Measurements from ENCODE around the gene RHEBL1. TPM values are rescaled to one million over a fixed set of nuclear protein-coding genes. Genes with fewer than 3 reads are reported as not detected.

RHEBL1 gene
- total and polyA plus RNA-seq, 2 of the 8 experiments (the other 6 are each of a cell fraction or from before 2014, with no cell fraction given): 7.5 to 9.4 TPM

GRCh38 chr12:49098703-49099102 lies 28.9 kb upstream of the RHEBL1 start:
- DNase-seq (ENCODE audit: low read depth in 1 of 2, low spot score in 2 of 2): no peak

More at GRCh38 chr12:49098703-49099102, 28.9 kb upstream of the RHEBL1 start:
- Histone ChIP-seq H3K4ac (replicated peaks; ENCODE audit: insufficient read length, low read depth, low read length) (no peak overlapping the region), H3K4me3 (ENCODE audit: extremely low read depth in 1 of 4, insufficient read depth in 2 of 4, low read depth in 3 of 4, low read length in 4 of 4) (no peak overlapping the region), H3K9me3 (ENCODE audit: insufficient read depth in 2 of 2, low read depth in 1 of 2, low read length in 1 of 2) (no peaks in the 10 kb centered on the region), H3K27me3 (replicated peaks in 1 of 4; ENCODE audit: control insufficient read depth in 3 of 4, extremely low read depth in 1 of 4, insufficient read depth in 3 of 4, low read length in 3 of 4) (peaks cover 9 to 17% (median 16%) of the 10 kb centered on the region in 4 experiments), H3K27ac (ENCODE audit: low read depth, low read length) (no peak overlapping the region), H2AFZ (ENCODE audit: low read length) (no peak overlapping the region), H2AK5ac (ENCODE audit: low read depth, low read length) (no peak overlapping the region), H3K18ac (ENCODE audit: extremely low read depth, low read length) (no peak overlapping the region), H3K23me2 (ENCODE audit: low read depth, low read length) (peaks cover 6% of the 10 kb centered on the region), H2BK12ac (ENCODE audit: low read depth, low read length) (no peak overlapping the region), H3K4me1 (replicated peaks in 1 of 4; ENCODE audit: control insufficient read depth in 3 of 4, insufficient read depth in 4 of 4, low read length in 3 of 4) (peaks cover 0 to 9% (median 7%) of the 10 kb centered on the region in 4 experiments; a peak in 4 of 7 replicates), H3K14ac (ENCODE audit: insufficient read length) (no peak overlapping the region), H2BK5ac (ENCODE audit: low read depth, low read length) (no peak overlapping the region), H3K79me1 (ENCODE audit: low read depth, low read length) (no peaks in the 10 kb centered on the region), H4K5ac (ENCODE audit: insufficient read length, low read depth, low read length) (no peak overlapping the region), H3K36me3 (ENCODE audit: control insufficient read depth in 2 of 4, insufficient read depth in 4 of 4, low read length in 3 of 4) (peaks cover 10 to 29% (median 20%) of the 10 kb centered on the region in 4 experiments; a peak in 6 of 8 replicates), H2BK120ac (replicated peaks; ENCODE audit: low read depth, low read length) (no peak overlapping the region), H3K79me2 (ENCODE audit: control insufficient read depth in 1 of 2, insufficient read depth in 2 of 2, low read length in 2 of 2) (no peaks in the 10 kb centered on the region), H3K56ac (replicated peaks; ENCODE audit: insufficient read length, low read depth, low read length) (no peak overlapping the region), H4K20me1 (replicated peaks in 1 of 2; ENCODE audit: control insufficient read depth in 1 of 2, insufficient read depth in 2 of 2, low read length in 2 of 2) (peaks cover under 1 to 2% of the 10 kb centered on the region in 2 experiments), H4K8ac (ENCODE audit: extremely low read depth, insufficient read depth, low read length) (no peak overlapping the region), H3K9ac (replicated peaks in 1 of 4; ENCODE audit: extremely low read depth in 1 of 4, low read depth in 3 of 4, low read length in 3 of 4) (no peak overlapping the region), H2BK20ac (ENCODE audit: low read length) (no peak overlapping the region), H3K23ac (ENCODE audit: insufficient read length) (no peak overlapping the region), H2BK15ac (ENCODE audit: low read length) (no peak overlapping the region), H3K4me2 (ENCODE audit: insufficient read depth in 1 of 2, low read depth in 2 of 2, low read length in 2 of 2) (no peak overlapping the region), H4K91ac (replicated peaks; ENCODE audit: insufficient read length, low read length) (no peak overlapping the region)
- TF ChIP-seq SAP30 (IDR thresholded peaks at IDR 0.05; ENCODE audit: insufficient read depth, insufficient replicate concordance, low read length): no peak
- TF ChIP-seq EP300 (IDR thresholded peaks at IDR 0.05; ENCODE audit: borderline replicate concordance in 1 of 2, low read depth in 2 of 2, low read length in 2 of 2): no peak
- no peak for TF ChIP-seq HDAC2 (IDR thresholded peaks at IDR 0.05; ENCODE audit: borderline replicate concordance in 1 of 2, low read depth in 2 of 2, low read length in 2 of 2)
- TF ChIP-seq SP1 (IDR thresholded peaks at IDR 0.05; ENCODE audit: low read depth, low read length): no peak
- no peak for TF ChIP-seq TAF7 (optimal IDR thresholded peaks at IDR 0.05; ENCODE audit: borderline replicate concordance, low read depth, low read length)
- no peak for TF ChIP-seq JUN (IDR thresholded peaks at IDR 0.05; ENCODE audit: low read depth, low read length)
- no peak for TF ChIP-seq ASH2L (IDR thresholded peaks at IDR 0.05; ENCODE audit: low read length)
- no peak for TF ChIP-seq MAFK (IDR thresholded peaks at IDR 0.05; ENCODE audit: low read depth, low read length)
- TF ChIP-seq EGR1 (IDR thresholded peaks at IDR 0.05; ENCODE audit: borderline replicate concordance, low read depth, low read length): no peak
- no peak for TF ChIP-seq KDM5A (IDR thresholded peaks at IDR 0.05; ENCODE audit: low read length)
- no peak for TF ChIP-seq TCF12 (IDR thresholded peaks at IDR 0.05; ENCODE audit: low read depth, low read length)
- TF ChIP-seq GTF2F1 (IDR thresholded peaks at IDR 0.05; ENCODE audit: borderline replicate concordance, low read depth, low read length): no peak
- CTCF ChIA-PET (ENCODE audit: partially characterized antibody): interaction anchor here (0.6 to 16.2 kb wide), 24 partner anchors 11 to 478 kb away, joined by 3 to 235 read pairs (median 4); partner anchors contain the start of genes LMBR1L, RHEBL1 and TUBA1B
- no peak for FAIRE-seq
- 81% methylated on average over 1 of the region's 2 CpGs; no CpG with 5 or more reads in 1 of the 2 experiments for WGBS, 2 experiments (ENCODE audit: extremely low coverage in 1 of 2, insufficient coverage in 1 of 2, insufficient read length in 1 of 2, insufficient replicate concordance in 2 of 2, low coverage in 1 of 2, low lambda C conversion rate in 2 of 2, missing lambda C conversion rate in 1 of 2)
- POLR2A ChIA-PET (ENCODE audit: partially characterized antibody): interaction anchor here (0.8 to 4.4 kb wide), 10 partner anchors 9 to 81 kb away, joined by 3 to 27 read pairs (median 4); partner anchors contain the start of genes KMT2D, LMBR1L and TUBA1B

All from H1 (cell line).